GM12872 (cell line): ENCODE data around the gene LGALS8.

Source experiments
- TF ChIP-seq, protein P1 (sequence below): IDR thresholded peaks from 3 replicates; pipeline ENCODE4 v1.5.1; 2011; ENCODE audit warnings: low read depth, mild to moderate bottlenecking, low read length, moderate library complexity; ENCODE audit not compliant: insufficient read depth

LGALS8 gene

DNA sequence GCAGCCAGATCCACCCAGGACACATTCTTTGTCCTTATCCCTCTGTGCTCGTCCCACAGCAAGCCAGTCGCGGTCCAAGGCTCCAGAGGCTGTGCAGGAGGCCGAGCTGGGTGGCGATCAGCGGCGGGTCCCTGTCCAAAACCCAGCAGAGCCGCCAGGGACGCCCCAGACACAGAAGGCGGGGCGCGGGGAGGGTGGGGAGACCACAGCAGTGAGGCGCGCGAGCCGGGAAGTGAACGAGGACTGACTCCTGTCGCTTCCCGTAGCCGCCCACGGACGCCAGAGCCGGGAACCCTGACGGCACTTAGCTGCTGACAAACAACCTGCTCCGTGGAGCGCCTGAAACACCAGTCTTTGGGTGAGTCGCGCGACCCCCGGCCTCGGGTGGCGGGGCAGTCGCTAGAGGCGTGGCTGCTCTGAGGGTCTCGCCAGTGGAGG, at the start of gene LGALS8:
LGALS8 (plus strand) TSS at position 279 of the 438 bp plus-strand sequence. CDS start 2,089 bp downstream, outside the sequence.
- TF ChIP-seq, protein P1, sequence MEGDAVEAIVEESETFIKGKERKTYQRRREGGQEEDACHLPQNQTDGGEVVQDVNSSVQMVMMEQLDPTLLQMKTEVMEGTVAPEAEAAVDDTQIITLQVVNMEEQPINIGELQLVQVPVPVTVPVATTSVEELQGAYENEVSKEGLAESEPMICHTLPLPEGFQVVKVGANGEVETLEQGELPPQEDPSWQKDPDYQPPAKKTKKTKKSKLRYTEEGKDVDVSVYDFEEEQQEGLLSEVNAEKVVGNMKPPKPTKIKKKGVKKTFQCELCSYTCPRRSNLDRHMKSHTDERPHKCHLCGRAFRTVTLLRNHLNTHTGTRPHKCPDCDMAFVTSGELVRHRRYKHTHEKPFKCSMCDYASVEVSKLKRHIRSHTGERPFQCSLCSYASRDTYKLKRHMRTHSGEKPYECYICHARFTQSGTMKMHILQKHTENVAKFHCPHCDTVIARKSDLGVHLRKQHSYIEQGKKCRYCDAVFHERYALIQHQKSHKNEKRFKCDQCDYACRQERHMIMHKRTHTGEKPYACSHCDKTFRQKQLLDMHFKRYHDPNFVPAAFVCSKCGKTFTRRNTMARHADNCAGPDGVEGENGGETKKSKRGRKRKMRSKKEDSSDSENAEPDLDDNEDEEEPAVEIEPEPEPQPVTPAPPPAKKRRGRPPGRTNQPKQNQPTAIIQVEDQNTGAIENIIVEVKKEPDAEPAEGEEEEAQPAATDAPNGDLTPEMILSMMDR, result no peak

DNA sequence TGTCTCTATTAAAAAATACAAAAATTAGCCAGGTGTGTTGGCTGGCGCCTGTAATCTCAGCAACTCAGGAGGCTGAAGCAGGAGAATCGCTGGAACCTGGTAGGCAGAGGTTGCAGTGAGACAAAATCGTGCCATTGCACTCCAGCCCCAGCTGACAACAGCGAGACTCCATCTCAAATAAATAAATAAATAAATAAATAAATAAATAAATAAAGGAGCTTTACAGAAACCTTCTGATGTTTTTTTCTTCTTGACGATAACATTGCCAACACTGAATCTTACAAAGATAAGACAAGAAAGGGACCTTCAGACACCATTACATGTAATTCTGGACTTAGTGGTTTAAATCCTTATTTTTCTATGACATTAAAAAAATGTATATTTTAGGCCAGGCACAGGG, 47.8 kb upstream of the LGALS8 start:
- TF ChIP-seq, protein P1, result no peak

DNA sequence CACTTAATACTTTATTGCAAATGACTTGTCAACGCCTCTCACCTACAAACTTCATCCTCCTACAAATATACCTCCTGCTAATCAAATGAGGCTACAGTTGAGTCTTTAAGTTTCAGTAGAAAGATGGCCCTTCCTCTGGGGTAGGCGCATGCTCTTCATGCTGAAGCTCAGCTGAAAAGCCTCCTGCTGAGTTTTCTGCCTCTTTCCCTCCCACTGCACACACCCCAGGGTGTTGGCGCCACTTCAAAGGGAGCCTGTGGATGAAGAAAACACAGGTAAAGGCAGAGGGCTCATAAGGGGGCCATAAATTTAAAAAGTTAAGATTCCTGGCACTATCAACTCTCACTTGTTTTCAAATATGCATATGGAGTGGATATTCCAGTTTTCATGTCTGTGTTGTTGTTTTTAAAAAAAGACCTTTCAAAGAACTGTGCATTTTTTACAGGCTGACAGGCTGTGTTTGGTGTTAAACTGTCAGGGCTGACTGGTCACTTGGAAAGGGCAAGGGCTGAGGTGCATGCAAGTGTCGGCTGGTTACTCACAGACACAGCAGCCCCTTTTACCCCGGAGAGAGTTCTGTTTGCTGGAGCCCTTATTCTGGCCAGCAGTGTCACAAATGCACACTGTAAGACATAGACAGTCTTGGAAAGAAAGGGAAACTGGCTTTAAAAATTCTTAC, 42.9 kb upstream of the LGALS8 start:
- TF ChIP-seq, protein P1, result no peak

DNA sequence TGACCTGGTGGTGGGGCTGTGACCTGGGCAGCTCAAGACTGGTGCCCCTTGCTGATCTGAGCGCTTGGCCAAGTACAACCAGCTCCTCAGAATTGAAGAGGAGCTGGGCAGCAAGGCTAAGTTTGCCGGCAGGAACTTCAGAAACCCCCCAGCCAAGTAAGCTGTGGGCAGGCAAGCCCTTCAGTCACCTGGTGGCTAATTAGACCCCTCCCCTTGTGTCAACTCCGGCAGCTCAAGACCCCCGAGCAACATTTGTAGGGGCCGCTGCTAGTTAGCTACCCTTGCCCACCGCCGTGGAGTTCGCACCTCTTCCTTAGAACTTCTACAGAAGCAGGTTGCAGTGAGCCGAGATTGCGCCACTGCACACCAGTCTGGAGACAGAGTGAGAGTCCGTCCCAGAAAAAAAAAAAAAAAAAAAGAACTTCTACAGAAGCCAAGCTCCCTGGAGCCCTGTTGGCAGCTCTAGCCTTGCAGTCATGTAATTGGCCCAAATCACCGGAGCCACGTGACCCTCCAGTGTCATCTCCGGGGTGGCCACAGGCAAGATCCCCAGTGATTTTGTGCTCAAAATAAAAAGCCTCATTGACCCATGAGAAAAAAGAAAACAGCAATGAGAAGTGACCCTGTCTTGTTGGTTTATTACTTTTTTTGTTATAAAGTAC, 39.3 kb upstream of the LGALS8 start:
- TF ChIP-seq, protein P1, result no peak

GRCh38 chr1:236486356-236487002, 37.3 kb upstream of the LGALS8 start:
- TF ChIP-seq, protein P1, result no peak

DNA sequence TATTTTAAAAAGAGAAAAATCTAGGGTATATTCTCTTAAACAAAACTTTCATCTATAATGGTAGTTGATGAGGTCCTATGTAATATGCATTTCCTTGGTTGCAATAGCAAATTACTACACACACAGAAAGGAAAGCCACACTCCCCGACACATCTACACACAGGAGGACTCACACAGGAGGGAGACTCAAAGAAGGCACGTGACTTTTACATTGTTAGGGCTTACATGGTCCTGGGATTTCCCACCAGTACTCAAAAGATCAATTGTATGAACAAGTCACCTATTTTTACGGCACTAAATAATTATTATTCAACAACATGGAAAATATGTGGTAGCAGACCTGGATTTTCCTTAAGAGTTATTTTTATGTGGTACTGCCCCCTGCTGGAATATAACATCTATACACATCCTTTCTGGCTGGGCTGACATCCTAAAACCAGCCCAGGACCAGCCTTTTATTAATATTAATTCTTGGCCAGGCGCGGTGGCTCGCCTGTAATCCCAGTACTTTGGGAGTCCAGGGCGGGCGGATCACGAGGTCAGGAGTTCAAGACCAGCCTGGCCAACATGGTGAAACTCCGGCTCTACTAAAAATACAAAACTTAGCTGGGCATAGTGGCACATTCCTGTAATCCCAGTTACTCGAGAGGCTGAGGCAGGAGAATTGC, 33.9 kb upstream of the LGALS8 start:
- TF ChIP-seq, protein P1, result peak; percentile 40; the same call in 2 of the 3 replicates

- TF ChIP-seq, protein P1, result no peak
These were observed 32.2 kb upstream of the LGALS8 start for GRCh38 chr1:236491469-236492136.
